ENCODE measurements around the gene LPIN2. TPM values are rescaled to one million over a fixed set of nuclear protein-coding genes. Genes with fewer than 3 reads are reported as not detected.

LPIN2 gene
- total and polyA plus RNA-seq, 2 experiments from 2014 or later = 9.0 to 10.8 TPM

Small RNA genes lying within 50 kb of the gene (small RNA-seq; reads per million reads assigned to genes)
- gene RF00156 (ENCODE audit: low replicate concordance) = not detected

Other genes with a start within 250 kb of the LPIN2 start
- 7.1 and 11.6 TPM in 2 replicates for gene EMILIN2, start 166.1 kb downstream of the LPIN2 start, total RNA-seq (2014; rRNA removed; shearing (Covaris generic))
- 3.0 and 3.7 TPM in 2 replicates for gene EMILIN2, start 166.1 kb downstream of the LPIN2 start, polyA plus RNA-seq (2016; fragmentation: Nextera tagmentation; extraction: Ambion mirVana)
- 0.08 and 0.38 TPM in 2 replicates for gene MYOM1, start 206.8 kb upstream of the LPIN2 start, total RNA-seq (2014; rRNA removed; shearing (Covaris generic))
- 0.21 and 0.27 TPM in 2 replicates for gene MYOM1, start 206.8 kb upstream of the LPIN2 start, polyA plus RNA-seq (2016; fragmentation: Nextera tagmentation; extraction: Ambion mirVana)
- gene MYL12A, start 234.7 kb upstream of the LPIN2 start, total RNA-seq (2014; rRNA removed; shearing (Covaris generic)) = 206 and 244 TPM in 2 replicates
- 475 and 502 TPM in 2 replicates for gene MYL12A, start 234.7 kb upstream of the LPIN2 start, polyA plus RNA-seq (2016; fragmentation: Nextera tagmentation; extraction: Ambion mirVana)
- 152 and 165 TPM in 2 replicates for gene MYL12B, start 249.0 kb upstream of the LPIN2 start, total RNA-seq (2014; rRNA removed; shearing (Covaris generic))
- 282 and 330 TPM in 2 replicates for gene MYL12B, start 249.0 kb upstream of the LPIN2 start, polyA plus RNA-seq (2016; fragmentation: Nextera tagmentation; extraction: Ambion mirVana)